ENCODE results near the gene IFNAR1. TPM values are rescaled to one million over a fixed set of nuclear protein-coding genes. Genes with fewer than 3 reads are reported as not detected.

Gene IFNAR1
- total RNA-seq, 1 experiment from 2014 or later = 14.2 TPM

DNA sequence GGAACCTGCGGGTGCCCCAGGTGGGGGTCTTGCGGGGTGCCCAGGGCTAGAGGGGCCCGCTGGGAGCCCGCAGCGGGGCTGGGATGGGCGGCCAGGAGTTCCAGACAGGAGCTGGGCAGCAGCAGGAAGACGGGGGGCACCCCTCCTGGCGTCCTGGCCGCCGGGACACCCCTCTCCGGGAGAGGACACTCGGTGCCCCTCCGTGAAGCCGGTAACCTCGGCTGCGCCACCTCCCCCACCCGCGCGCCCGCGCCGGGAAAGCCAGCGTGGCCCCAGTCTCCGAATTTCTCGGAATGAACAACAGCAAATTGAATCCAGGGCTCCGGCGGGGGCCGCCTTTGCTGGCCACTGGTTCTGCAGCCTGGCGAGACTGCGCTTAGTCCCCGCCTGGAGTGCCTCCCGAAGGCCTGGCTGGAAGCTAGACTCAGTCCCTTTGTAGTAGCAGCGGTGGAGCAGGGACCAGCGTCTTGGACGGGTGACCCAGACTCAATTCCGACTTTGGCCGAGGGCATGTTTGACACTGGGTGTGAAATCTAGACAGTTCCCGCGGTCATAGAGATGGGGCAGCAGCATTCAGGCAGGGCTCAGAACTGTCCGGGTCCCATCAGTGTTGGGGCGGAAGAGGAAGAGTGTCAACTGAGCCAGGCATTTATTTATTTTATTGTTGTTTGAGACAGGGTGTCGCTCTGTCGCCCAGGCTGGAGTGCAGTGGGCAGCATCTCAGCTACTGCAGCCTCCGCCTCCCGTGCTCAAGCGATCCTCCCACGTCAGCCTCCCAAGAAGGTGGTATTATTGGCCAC, 79.2 kb downstream of the IFNAR1 start:
- Histone ChIP-seq H3K9me3 (ENCODE audit: control insufficient read depth, low read depth, low read length) (no peaks in the 10 kb centered on the region), H2BK120ac (ENCODE audit: low read depth, low read length, poor library complexity, severe bottlenecking) (no peak overlapping the region), H3K4ac (ENCODE audit: low read depth, low read length) (no peak overlapping the region), H2BK20ac (ENCODE audit: low read depth, low read length, poor library complexity, severe bottlenecking) (no peak overlapping the region), H2BK15ac (ENCODE audit: low read depth, low read length) (no peak overlapping the region), H4K5ac (ENCODE audit: insufficient read length, low read depth, low read length) (no peak overlapping the region), H3K9ac (ENCODE audit: extremely low read depth, insufficient read length, low read length) (peak overlapping the region; percentile 56), H3K23ac (ENCODE audit: insufficient read length, low read depth, low read length) (no peak overlapping the region), H3T11ph (ENCODE audit: low read length) (no peak overlapping the region), H2AK5ac (ENCODE audit: insufficient read length, low read length) (no peak overlapping the region), H4K8ac (replicated peaks; ENCODE audit: insufficient read length, low read depth, low read length) (no peak overlapping the region), H3K23me2 (ENCODE audit: insufficient read length, low read depth, low read length, poor library complexity, severe bottlenecking) (peaks cover 12% of the 10 kb centered on the region), H3K27me3 (ENCODE audit: insufficient read depth, low read length) (no peaks in the 10 kb centered on the region), H4K91ac (ENCODE audit: insufficient read length, low read depth, low read length) (no peak overlapping the region), H2BK12ac (ENCODE audit: insufficient read length, low read depth, low read length) (no peak overlapping the region), H3K27ac (ENCODE audit: insufficient read length, low read depth, low read length) (no peak overlapping the region), H4K20me1 (ENCODE audit: control insufficient read depth, insufficient read depth, insufficient read length) (no peaks in the 10 kb centered on the region), H3K4me2 (ENCODE audit: insufficient read depth, insufficient read length, low read length) (peak overlapping the region; percentile 63), H3K4me1 (ENCODE audit: insufficient read depth, low read length) (peaks cover 4% of the 10 kb centered on the region; the same call in 1 of the 2 replicates), H3K56ac (ENCODE audit: insufficient read length, low read depth, low read length) (no peak overlapping the region), H3K79me2 (ENCODE audit: insufficient read depth, low read length) (peaks cover 5% of the 10 kb centered on the region; the same call in 1 of the 2 replicates), H2BK5ac (ENCODE audit: insufficient read length, low read length) (no peak overlapping the region), H3K79me1 (ENCODE audit: insufficient read depth, low read depth, low read length, poor library complexity, severe bottlenecking) (no peaks in the 10 kb centered on the region), H3K14ac (ENCODE audit: insufficient read depth, low read length) (peak overlapping the region; percentile 69), H3K18ac (ENCODE audit: insufficient read length, low read depth, low read length) (peak overlapping the region; percentile 70), H2AFZ (ENCODE audit: low read length) (no peak overlapping the region)
- TF ChIP-seq, protein P1, sequence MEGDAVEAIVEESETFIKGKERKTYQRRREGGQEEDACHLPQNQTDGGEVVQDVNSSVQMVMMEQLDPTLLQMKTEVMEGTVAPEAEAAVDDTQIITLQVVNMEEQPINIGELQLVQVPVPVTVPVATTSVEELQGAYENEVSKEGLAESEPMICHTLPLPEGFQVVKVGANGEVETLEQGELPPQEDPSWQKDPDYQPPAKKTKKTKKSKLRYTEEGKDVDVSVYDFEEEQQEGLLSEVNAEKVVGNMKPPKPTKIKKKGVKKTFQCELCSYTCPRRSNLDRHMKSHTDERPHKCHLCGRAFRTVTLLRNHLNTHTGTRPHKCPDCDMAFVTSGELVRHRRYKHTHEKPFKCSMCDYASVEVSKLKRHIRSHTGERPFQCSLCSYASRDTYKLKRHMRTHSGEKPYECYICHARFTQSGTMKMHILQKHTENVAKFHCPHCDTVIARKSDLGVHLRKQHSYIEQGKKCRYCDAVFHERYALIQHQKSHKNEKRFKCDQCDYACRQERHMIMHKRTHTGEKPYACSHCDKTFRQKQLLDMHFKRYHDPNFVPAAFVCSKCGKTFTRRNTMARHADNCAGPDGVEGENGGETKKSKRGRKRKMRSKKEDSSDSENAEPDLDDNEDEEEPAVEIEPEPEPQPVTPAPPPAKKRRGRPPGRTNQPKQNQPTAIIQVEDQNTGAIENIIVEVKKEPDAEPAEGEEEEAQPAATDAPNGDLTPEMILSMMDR (conservative IDR thresholded peaks at IDR 0.05) = no peak
- peaks cover 0 to 15% (median 8%) of the 10 kb centered on the region in 3 experiments; a peak in 5 of 7 replicates for H3K36me3 Mint-ChIP-seq (ENCODE audit: insufficient read depth in 1 of 3, low read depth in 3 of 3)
- no CpG with 5 or more reads among the region's 47 CpGs for WGBS (ENCODE audit: extremely low coverage, insufficient read length, low lambda C conversion rate)
- no peaks in the 10 kb centered on the region; a peak in 1 of 5 replicates for H3K9me3 Mint-ChIP-seq
- H3K27ac Mint-ChIP-seq = peak overlapping the region in 2 of 3 experiments; percentile 76 to 91; a peak in 4 of 7 replicates
- peaks cover 11 to 15% of the 10 kb centered on the region in 2 experiments for H3K4me1 Mint-ChIP-seq
- H3K27me3 Mint-ChIP-seq (ENCODE audit: low read depth) = peaks cover 4% of the 10 kb centered on the region; the same call in 1 of the 2 replicates
- DNase-seq = peak; percentile 49
- peak overlapping the region; percentile 90 to 94 for H3K4me3 Mint-ChIP-seq
